CD4-positive, alpha-beta memory T cell (primary cell): Measurements from ENCODE around the gene ID4. TPM values are rescaled to one million over a fixed set of nuclear protein-coding genes. Genes with fewer than 3 reads are reported as not detected.

ENCODE experiments used
- CTCF ChIA-PET: fragments of 350-600 bp; sonication (Branson Sonifier 250); formaldehyde crosslinking; loops from one replicate; lab custom pipeline; 2021; ENCODE audit warnings: inconsistent platforms; ENCODE audit not compliant: partially characterized antibody; lab: Charles Lee
- POLR2A ChIA-PET: fragments of 350-600 bp; sonication (Branson Sonifier 250); formaldehyde crosslinking; loops from one replicate; lab custom pipeline; 2021; ENCODE audit not compliant: partially characterized antibody; lab: Charles Lee
- DNase-seq, 5 donors: peaks; one replicate each; pipeline versions ENCODE4 v3.0.0 to v3.0.0-alpha.2; 2020 to 2022; ENCODE audit warnings: mixed read lengths in 1 of 5
- H3K27ac ChIP-seq: one replicate; pipeline ENCODE4 v1.7.0; 2013; ENCODE audit warnings: low read depth, low read length
- H3K27me3 ChIP-seq: 2 replicates; pipeline ENCODE4 v1.7.0; 2013; ENCODE audit warnings: mild to moderate bottlenecking, low read length, moderate library complexity; ENCODE audit not compliant: insufficient read depth
- H3K36me3 ChIP-seq: 2 replicates; pipeline ENCODE4 v1.7.0; 2013; ENCODE audit warnings: mild to moderate bottlenecking, low read length, moderate library complexity; ENCODE audit not compliant: insufficient read depth
- H3K4me1 ChIP-seq: 2 replicates; pipeline ENCODE4 v1.7.0; 2013; ENCODE audit warnings: mild to moderate bottlenecking, low read length, moderate library complexity; ENCODE audit not compliant: insufficient read depth
- H3K4me3 ChIP-seq, 2 donors: one replicate each; pipeline ENCODE4 v1.7.0; 2013; ENCODE audit warnings: low read length in 2 of 2, mild to moderate bottlenecking in 1 of 2
- H3K9me3 ChIP-seq, 2 donors: one replicate each; pipeline ENCODE4 v1.7.0; 2013; ENCODE audit warnings: low read length in 2 of 2, control low read depth in 1 of 2; ENCODE audit not compliant: control insufficient read depth in 1 of 2
- H3K27ac Mint-ChIP-seq, 7 donors: one replicate each; pipeline ENCODE4 v1.8.0; 2020 to 2021; ENCODE audit warnings: mixed read lengths in 7 of 7, mild to moderate bottlenecking in 6 of 7, inconsistent platforms in 3 of 7, moderate library complexity in 3 of 7
- H3K27me3 Mint-ChIP-seq, 2 donors: one replicate each; pipeline ENCODE4 v1.8.0; 2020 to 2021; ENCODE audit warnings: mixed read lengths in 2 of 2
- H3K36me3 Mint-ChIP-seq, 2 donors: one replicate each; pipeline ENCODE4 v1.8.0; 2020 to 2021; ENCODE audit warnings: mixed read lengths in 2 of 2, inconsistent platforms in 1 of 2, mild to moderate bottlenecking in 1 of 2
- H3K4me1 Mint-ChIP-seq, 4 donors: one replicate each; pipeline ENCODE4 v1.8.0; 2020 to 2021; ENCODE audit warnings: mixed read lengths in 4 of 4, mild to moderate bottlenecking in 1 of 4
- H3K4me3 Mint-ChIP-seq, 8 donors: one replicate each; pipeline ENCODE4 v1.8.0; 2020 to 2021; ENCODE audit warnings: mixed read lengths in 8 of 8, mild to moderate bottlenecking in 7 of 8, moderate library complexity in 6 of 8, inconsistent platforms in 3 of 8
- H3K9me3 Mint-ChIP-seq, 8 donors: one replicate each; pipeline ENCODE4 v1.8.0; 2020 to 2021; ENCODE audit warnings: mixed read lengths in 8 of 8, mild to moderate bottlenecking in 5 of 8, inconsistent platforms in 3 of 8, moderate library complexity in 1 of 8
- intact Hi-C: fragments of 100-400 bp; cut with micrococcal nuclease; formaldehyde crosslinking; loops from one replicate; pipeline ENCODE4 v1.15.1; 2023
- polyA plus RNA-seq, 2 donors: library from polyadenylated mRNA; unstranded; fragments of 300-500 nt; fragmentation: Illumina TruSeq; gene quantifications; one replicate each; pipeline ENCODE4 v1.2.3, GENCODE V29; 2021
- total RNA-seq, 2 experiments: library from RNA; stranded (reverse); gene quantifications; one replicate each; pipeline ENCODE4 v1.2.3, GENCODE V29; 2021

The ID4 gene
- total and polyA plus RNA-seq, 4 experiments from 2014 or later = not detected

- Mint-ChIP-seq H3K4me3 (no peak overlapping the region), H3K9me3 (no peaks in the 10 kb centered on the region), H3K27ac (no peak overlapping the region), H3K36me3 (no peaks in the 10 kb centered on the region), H3K27me3 (peaks cover 0 to 3% of the 10 kb centered on the region in 2 donors), H3K4me1 (no peaks in the 10 kb centered on the region)
- intact Hi-C loops = no loop called here
- DNase-seq = no peak
- POLR2A ChIA-PET = no interaction called here
- no peaks in the 10 kb centered on the region for H3K4me1 ChIP-seq
- no peak overlapping the region for H3K4me3 ChIP-seq
- no peak overlapping the region for H3K27ac ChIP-seq
- CTCF ChIA-PET = no interaction called here
- no peaks in the 10 kb centered on the region for H3K9me3 ChIP-seq
- no peaks in the 10 kb centered on the region for H3K36me3 ChIP-seq
- H3K27me3 ChIP-seq = no peaks in the 10 kb centered on the region
Measured at GRCh38 chr6:19873031-19873430, 35.9 kb downstream of the ID4 start.

- Histone ChIP-seq H3K9me3 (no peaks in the 10 kb centered on the region), H3K27ac (no peak overlapping the region), H3K4me3 (no peak overlapping the region), H3K4me1 (no peaks in the 10 kb centered on the region), H3K36me3 (no peaks in the 10 kb centered on the region), H3K27me3 (no peaks in the 10 kb centered on the region)
- ChIA-PET POLR2A (no interaction called here), CTCF (no interaction called here)
- Mint-ChIP-seq H3K36me3 (no peaks in the 10 kb centered on the region), H3K9me3 (peaks cover 0 to 4% (median 0%) of the 10 kb centered on the region in 8 donors), H3K27ac (no peak overlapping the region), H3K4me3 (no peak overlapping the region), H3K4me1 (no peaks in the 10 kb centered on the region), H3K27me3 (peaks cover 0 to 3% of the 10 kb centered on the region in 2 donors)
- intact Hi-C loops = no loop called here
- no peak for DNase-seq
Measured at GRCh38 chr6:19876672-19877071, 39.5 kb downstream of the ID4 start.

- Histone ChIP-seq H3K27ac (no peak overlapping the region), H3K9me3 (no peaks in the 10 kb centered on the region), H3K4me1 (no peaks in the 10 kb centered on the region), H3K27me3 (no peaks in the 10 kb centered on the region), H3K4me3 (no peak overlapping the region), H3K36me3 (no peaks in the 10 kb centered on the region)
- Mint-ChIP-seq H3K9me3 (peaks cover 0 to 4% (median 0%) of the 10 kb centered on the region in 8 donors), H3K4me1 (no peaks in the 10 kb centered on the region), H3K27me3 (peaks cover 0 to 3% of the 10 kb centered on the region in 2 donors), H3K27ac (no peak overlapping the region), H3K4me3 (no peak overlapping the region), H3K36me3 (no peaks in the 10 kb centered on the region)
- ChIA-PET CTCF (no interaction called here), POLR2A (no interaction called here)
- DNase-seq = no peak
- intact Hi-C loops = no loop called here
Measured at GRCh38 chr6:19879663-19880062, 42.5 kb downstream of the ID4 start.

GRCh38 chr6:19880066-19880465 is 42.9 kb downstream of the ID4 start:
- Mint-ChIP-seq H3K27ac (no peak overlapping the region), H3K9me3 (peaks cover 0 to 4% (median 0%) of the 10 kb centered on the region in 8 donors), H3K4me1 (no peaks in the 10 kb centered on the region), H3K4me3 (no peak overlapping the region), H3K27me3 (peaks cover 0 to 3% of the 10 kb centered on the region in 2 donors), H3K36me3 (no peaks in the 10 kb centered on the region)
- DNase-seq = no peak
- ChIA-PET POLR2A (no interaction called here), CTCF (no interaction called here)
- intact Hi-C loops = no loop called here
- H3K36me3 ChIP-seq = no peaks in the 10 kb centered on the region
- no peak overlapping the region for H3K4me3 ChIP-seq
- H3K27me3 ChIP-seq = no peaks in the 10 kb centered on the region
- no peaks in the 10 kb centered on the region for H3K9me3 ChIP-seq
- H3K4me1 ChIP-seq = no peaks in the 10 kb centered on the region
- no peak overlapping the region for H3K27ac ChIP-seq

- H3K4me3 Mint-ChIP-seq = no peak overlapping the region
- H3K36me3 ChIP-seq = no peaks in the 10 kb centered on the region
- no peak overlapping the region for H3K27ac Mint-ChIP-seq
- intact Hi-C loops = no loop called here
- no peaks in the 10 kb centered on the region for H3K27me3 ChIP-seq
- no peaks in the 10 kb centered on the region for H3K9me3 ChIP-seq
- H3K27me3 Mint-ChIP-seq = peaks cover 0 to 1% of the 10 kb centered on the region in 2 donors
- CTCF ChIA-PET = no interaction called here
- no peaks in the 10 kb centered on the region for H3K4me1 Mint-ChIP-seq
- no peak for DNase-seq
- no peak overlapping the region for H3K27ac ChIP-seq
- no peaks in the 10 kb centered on the region for H3K4me1 ChIP-seq
- H3K36me3 Mint-ChIP-seq = no peaks in the 10 kb centered on the region
- H3K9me3 Mint-ChIP-seq = peaks cover 0 to 6% (median 3%) of the 10 kb centered on the region in 8 donors
- no peak overlapping the region for H3K4me3 ChIP-seq
- POLR2A ChIA-PET = no interaction called here
Measured at GRCh38 chr6:19891451-19891850, 54.3 kb downstream of the ID4 start.
